ENCODE data around the gene GBP2.

The GBP2 gene

DNA sequence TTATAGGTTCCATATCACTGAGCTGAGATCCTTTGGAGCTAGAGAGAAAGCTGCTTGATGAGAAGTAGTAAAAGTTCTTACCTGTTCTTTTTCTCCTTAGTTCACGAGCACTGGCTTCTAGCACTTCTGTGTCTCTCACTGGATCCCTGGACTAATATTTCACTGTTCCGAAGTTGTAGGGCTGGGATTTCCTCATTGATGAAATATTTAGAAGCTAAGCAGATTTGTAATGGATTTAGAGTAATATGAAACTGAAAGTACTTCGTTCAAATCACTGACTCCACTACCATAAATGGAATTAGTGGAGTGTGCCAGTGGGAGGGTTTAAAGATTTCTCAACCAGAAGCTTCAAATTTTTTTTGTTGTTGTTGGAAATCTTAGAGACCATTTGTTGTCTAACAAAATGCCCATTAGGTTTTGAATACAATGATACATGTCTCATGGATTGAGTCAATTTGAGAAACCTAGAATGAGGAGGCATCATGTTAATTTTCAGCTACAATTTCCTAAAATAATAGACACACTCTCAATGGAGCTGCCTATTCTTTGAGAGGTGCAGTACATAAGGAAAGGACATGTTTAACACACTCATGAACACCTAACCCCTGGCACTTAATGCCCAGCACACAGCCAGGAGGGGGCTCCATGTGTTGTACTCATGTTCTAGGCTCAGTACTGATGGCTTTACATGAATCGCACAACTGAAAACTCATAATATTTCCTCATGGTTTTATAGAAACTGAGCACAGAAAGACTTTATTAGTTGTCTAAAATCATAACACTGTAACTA, 60.6 kb downstream of the GBP2 start, which contains the start of gene GBP1:
Gene GBP1 (minus strand): TSS at position 130 of the 790 bp plus-strand sequence. CDS start 1,974 bp downstream, outside the sequence.
- DNase-seq (ENCODE audit: low read depth in 2 of 2), result no peak

DNA sequence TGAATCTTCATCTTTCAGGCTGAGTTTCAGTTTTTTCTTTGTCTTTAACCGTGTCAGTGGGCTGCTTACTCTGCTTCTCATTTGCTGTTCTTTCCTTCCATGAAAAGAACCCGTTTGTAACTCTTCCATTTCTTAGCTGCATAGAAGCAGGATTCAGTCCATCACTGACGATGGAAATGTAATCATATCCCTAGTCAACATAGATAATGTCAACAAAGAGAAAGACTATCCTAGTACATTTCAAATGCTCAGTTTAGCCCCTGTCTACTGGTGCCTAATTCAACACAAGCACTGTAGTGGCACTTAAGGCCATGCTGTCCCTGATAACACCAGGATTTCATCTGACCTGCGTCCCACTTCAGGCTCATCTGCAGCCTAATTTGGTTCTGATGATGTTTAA, 61.3 kb downstream of the GBP2 start:
- DNase-seq (ENCODE audit: low read depth in 2 of 2), result no peak

DNA sequence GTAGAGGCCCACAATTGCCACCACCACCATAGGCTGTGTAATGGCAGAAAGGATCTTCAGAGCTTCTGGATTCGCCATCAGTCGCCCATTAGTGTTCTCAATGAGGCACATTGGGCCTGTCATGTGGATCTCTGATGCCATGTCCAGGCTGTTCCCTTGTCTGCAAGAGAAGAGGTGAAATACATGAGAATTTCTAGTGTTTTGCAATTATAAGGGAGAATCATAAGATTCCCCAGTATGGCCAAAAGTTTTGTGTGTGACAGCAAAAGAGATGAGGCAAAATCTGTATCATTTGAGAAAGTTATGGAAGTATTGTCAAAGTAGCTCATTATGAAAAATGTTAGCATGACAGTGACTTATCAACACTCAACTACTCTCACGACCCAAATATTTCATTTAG, 62.8 kb downstream of the GBP2 start:
- DNase-seq (ENCODE audit: low read depth in 2 of 2), result no peak

DNA sequence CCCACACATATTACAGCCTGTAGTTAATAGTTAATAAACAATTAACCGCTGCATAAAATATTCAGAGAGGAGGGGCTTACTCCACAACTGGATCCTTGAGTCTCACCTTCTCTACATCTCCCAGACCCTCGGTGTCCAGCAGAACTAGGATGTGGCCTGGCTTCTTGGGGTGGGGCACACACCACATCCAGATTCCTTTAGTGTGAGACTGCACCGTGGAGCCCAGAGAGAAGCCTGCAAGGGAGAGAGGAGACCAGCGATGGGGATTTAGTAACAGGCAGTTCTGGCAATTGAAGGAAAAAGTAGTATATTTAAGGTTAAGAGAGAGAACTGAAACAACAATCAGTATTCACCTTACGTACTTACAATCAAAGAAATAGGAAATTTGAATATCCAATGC, 65.8 kb downstream of the GBP2 start:
- DNase-seq (ENCODE audit: low read depth in 2 of 2), result no peak

Data from stimulated activated CD4-positive, alpha-beta T cell treated with anti-CD3 and anti-CD28 coated beads, Interleukin-12 subunit alpha, Interleukin-12 subunit beta, amount 100 ng/mL, for 24 hours (primary cell).